ENCODE results near the gene IL1RAPL1.

IL1RAPL1 gene

DNA sequence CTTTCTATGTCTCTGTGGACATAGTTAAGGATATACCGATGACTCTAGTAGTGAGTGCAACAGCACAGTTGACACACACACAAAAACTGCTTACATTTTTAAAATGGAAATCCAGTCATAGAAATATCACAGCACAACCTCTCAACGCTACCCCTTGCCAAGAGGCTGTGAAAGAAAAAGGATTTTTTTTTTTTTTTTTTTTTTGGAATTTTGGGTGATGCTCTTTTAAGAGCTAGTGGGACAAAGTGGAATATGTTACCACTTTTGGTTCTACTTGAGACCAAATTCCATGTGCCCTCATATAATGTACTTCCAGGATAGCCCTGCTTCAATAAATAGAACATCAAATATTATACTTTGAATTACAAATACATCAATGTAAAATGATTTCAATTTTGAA is 1247.1 kb downstream of the IL1RAPL1 start:
- no peak for DNase-seq

DNA sequence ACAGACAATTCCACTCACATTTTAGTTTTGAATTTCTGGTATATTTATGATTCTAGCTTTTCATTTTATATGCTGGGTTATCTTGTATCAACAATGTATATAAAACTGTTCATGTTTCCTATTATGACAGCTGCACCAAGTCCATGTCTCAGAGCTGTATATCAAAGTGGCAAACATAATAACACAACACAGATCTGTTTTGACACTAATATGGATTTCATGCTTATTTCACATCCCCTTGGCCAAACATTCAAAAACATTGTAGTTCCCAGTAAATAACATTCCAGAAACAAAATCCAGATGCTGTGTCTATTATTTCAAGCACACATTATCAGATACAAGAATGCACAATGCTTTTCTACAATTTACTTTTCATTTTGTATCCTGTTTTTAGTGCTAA is 1247.5 kb downstream of the IL1RAPL1 start:
- no peak for DNase-seq

DNA sequence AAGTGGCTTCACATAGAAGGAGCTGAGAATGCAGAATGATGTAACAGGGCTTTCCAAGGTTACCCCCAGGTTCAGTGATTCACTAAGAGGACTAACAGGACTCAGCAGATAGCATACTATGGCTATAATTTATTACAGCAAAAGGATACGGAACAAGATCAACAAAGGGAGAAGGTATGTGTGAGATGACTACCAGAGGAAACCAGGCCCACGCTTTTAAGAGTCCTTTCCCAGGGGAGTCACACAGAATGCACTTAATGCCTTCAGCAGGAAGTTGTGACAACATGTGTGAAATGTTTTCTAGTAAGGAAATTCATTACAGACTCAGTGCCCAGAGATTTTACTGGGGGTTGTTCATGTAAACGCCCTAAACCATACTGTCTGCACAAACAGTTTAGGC is 1254.5 kb downstream of the IL1RAPL1 start:
- no peak for DNase-seq

DNA sequence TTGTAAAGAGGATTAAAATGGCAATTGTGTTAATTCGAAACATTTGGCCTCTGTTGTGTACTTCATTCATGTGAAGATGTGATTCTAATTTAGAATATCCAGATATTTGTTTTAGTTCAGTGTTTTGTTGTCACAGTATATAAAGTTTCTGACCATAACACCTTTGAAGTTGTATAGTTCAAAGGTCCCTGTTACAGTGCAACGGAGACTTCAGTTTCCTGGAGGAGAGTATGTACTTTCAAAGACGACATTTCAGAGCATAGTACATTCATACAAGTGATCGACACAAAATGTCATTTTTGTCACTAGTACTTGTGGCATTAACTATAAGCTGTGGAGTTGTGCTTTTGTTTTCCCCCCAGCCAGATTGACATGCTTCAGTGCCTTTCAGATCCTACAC is 1255.3 kb downstream of the IL1RAPL1 start:
- no peak for DNase-seq

DNA sequence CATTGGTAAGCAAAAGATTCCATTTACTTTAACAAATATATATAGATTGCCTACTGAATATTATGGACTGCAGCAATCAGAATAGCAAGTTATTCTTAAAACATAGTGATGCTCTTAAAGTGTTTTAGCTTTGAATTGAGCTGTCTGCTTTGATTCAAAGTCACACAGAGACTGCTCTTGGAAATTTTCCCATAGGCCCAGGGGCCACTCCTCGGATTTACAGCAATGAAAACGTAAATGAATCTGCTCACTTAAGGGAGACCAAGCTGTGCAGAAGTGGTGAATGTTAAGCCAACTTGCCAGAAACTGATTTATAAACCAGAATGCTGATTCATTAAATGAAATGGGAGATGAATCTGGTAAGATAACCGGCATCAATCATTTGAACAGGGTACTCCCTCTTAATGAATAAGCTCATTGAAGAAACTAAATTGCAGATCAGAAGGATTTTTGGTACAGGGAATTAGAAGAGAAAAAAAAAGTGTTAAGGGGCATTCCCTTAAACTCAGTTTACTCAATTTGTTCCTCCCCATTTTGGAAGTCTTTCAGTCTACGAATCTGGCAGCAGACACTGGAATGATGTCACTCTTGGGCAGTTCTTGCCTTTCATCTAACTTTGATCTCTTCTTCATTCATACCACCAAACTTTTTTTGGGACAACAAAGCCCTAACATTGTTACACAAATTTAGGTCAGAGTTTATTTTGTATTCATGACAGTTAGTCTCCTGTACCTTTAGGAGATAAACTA is 1264.8 kb downstream of the IL1RAPL1 start:
- no peak for DNase-seq

DNA sequence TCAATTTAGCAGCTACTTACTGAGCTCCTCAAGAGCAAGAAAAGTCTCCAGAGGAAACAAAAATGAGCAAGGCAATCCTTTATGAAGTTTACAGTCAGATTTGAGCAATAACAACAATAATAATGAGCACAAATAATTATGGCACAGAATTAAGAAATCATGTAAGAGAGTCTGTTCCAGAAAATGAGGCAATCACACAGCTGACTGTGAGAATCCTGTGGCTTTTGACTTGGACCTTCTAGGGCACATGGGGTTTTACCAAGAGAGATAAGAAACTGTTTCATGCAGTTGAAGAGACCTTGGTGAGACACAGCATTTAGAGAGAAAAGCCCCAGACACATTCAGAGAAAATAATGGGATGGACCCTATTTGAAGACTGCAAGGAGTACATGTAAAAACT is 1265.5 kb downstream of the IL1RAPL1 start:
- DNase-seq = no peak

DNA sequence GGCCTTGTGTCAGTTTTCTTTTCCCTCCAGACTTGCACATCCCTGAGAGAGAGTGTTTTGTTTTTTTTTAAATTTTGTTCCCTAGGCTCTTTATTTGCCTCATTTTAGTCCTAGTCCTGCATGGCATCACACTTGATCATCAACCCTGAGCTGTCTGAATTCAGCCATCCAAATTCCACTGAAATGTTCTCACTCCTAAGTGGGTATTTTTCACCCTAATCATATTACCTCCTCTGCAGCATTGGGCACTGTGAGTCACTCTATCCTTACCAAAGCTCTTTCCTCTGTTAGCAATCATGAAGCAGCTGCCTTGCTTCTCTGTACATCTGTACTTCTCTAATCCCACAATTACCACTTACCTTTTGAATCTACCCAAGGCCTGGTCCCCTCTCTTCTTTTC is 1271.5 kb downstream of the IL1RAPL1 start:
- no peak for DNase-seq

DNA sequence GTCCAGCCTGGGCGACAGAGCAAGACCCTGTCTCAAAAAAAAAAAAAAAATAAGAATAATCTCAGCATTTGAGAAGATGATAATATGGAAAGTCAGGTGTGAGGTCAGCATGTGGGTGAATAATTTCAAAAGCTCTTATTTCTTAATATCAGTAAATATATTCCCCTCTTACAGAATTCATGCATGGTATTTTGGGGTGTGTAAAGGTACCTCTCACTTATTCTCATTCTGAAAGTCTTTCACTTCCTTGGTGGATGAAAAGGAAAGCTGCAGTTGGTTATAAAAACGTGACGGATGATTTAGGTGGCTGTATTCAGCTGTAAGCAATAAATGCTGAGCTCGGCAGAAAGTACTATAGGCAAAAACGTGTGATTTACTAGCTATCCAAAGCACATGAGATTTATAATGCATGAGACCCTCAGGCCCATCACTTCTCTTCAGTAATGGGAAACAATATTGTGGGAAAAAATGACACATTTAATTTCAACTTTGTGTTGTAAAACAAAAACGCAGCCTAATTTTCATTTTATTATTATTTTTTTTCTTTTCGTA is 1275.0 kb downstream of the IL1RAPL1 start:
- no peak for DNase-seq

DNA sequence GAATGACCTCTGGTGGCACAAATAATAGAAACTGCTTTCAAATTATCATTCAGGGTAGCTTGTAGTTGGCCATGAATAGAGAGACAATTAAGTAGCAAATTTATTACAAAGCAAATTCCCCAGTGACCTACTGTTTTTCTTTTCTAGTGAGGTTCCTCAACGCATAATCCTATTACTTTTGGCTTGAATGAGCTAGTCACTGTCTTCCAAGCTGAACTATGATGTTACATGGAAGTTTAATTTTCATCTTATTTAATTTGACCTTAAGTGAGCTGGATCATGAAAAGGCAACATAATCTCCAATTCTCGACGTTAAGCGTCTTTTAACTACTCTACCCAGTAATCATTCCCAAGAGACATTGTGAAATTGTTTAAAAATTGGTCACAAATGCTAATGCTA is 1280.7 kb downstream of the IL1RAPL1 start:
- no peak for DNase-seq

DNA sequence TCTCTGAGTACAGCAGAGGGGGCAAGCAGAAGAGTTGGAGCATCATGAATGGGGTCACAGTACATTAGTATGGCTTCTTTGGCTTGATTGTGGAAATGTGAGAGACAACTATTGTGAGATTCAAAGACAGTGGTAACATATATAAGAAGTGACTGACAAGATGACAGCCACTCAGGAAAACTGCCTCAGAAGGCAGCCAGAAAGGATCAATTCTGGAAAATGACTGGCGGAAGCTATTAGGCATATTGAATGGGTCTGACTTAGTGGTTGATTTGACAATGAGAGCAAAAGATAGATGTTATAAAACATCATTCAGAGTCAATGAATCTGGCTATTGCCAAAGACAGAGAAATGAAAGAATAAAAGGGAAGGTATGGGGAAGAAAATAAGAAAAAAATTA is 1282.6 kb downstream of the IL1RAPL1 start:
- DNase-seq = no peak

DNA sequence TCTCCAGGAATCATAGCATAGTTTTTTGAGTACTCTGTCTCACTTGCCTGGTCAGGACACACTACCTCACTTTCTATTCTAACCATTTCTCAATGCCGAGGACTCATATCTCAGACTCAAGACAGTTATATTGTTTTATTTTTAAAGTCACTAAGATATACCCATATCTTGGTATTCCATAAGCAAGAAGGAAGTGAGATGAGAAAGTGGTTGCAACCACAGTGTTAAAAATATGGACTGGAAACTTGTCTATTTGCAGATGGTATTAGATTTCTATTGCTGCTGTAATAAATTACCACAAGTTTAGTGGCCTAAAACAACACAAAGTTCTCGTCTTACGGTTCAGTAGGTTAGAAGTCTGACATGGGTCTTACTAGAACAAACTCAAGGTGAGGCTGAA is 1283.4 kb downstream of the IL1RAPL1 start:
- DNase-seq = no peak

DNA sequence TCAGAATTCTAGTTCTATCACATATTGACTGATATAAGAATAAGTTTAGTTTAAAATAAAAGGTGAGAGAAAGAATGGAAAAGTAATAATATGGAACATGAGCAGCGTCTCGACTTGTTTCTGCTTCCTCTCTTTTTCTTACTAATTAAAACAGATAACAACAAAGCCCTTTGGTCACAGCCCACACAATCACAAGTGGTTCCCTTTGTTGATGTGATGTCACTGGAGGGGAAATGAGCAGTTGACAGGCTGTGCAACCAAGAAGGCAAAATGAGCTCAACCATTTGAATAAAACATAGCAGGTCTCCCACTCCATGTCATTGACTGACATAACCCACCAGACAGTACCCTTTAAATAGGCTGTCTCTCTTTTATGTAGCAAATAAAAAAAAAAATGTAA is 1285.6 kb downstream of the IL1RAPL1 start:
- DNase-seq = no peak

DNA sequence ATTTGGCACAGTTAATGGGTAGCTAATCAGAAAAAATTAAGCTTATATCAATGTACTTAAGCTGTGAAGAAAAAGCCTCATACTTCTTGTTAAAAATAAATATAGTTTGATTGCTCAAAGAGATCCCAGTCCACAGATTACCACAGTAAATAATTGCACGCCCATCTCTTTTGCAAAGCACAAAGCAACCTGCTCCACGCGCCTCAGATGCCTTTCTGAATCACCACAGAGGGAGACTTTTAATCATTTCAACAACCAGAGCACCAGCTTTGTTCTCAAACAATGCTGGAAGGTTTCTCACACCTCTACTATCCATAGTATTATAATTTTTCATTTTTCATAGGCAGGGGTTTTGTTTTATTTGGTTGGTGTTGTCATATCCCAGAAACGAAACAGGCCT is 1289.5 kb downstream of the IL1RAPL1 start:
- no peak for DNase-seq

DNA sequence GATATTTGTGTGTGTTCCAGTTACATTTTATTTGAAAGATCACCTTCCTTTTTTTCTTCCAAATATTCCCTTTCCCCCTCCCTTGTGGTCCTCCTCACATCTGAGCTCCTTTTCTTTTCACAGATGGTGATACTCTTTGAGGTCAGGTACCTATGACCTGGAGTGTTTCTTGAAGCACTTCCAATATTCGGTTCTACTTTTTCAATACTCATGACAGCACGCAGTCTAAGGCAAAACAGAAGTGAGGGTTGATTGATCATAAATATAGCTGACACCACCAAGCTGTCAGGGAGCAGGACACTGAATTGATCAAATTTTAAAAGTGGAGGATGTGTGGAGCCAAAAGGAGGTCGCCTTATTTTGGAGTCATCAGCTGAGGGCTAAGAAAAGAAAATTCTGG is 1293.7 kb downstream of the IL1RAPL1 start:
- no peak for DNase-seq

DNA sequence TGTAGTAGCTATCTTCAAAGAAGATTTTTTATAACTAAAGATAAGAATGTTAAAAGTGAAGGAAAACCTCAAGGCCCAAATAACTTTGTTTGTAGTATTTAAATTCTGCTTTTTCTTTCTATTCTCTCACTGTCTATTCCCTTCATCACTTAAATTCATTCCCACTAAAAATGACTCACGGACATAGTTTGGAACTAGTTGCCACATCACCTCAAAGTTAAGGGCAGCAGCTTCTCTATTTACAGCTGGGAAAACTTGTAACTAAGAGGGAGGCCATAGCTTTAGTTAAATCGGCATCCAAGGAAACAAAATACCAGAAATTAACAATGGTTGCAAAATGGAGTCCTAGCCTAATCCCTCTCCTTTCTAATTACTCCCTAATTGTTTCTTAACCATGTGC is 1302.8 kb downstream of the IL1RAPL1 start:
- no peak for DNase-seq

DNA sequence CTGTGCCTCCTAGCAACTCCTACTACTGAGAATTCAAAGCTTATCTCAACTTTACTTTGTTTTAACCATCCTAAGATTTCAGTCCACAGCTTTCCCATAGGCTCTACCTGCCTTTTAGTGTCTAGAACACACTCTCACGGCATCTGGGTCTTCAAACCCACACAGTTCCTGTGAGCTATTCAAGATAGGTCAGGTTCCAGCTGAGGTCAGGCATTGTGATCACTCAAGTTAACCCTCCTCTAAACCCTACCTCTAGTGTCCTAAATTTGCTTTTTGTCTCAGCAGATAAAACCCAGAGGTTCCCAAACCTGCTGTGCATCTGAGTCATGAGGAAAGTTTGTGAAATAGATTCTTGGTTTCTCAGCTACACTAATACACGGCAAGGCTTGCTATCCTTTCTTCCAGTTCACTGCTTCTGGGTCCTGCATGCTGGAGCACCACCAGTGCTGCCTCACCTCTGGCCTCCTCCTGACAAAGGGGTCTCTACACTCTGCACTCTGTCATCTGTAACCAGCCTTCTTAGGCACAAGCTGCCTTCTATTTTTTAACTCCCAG is 1303.5 kb downstream of the IL1RAPL1 start:
- DNase-seq = no peak

DNA sequence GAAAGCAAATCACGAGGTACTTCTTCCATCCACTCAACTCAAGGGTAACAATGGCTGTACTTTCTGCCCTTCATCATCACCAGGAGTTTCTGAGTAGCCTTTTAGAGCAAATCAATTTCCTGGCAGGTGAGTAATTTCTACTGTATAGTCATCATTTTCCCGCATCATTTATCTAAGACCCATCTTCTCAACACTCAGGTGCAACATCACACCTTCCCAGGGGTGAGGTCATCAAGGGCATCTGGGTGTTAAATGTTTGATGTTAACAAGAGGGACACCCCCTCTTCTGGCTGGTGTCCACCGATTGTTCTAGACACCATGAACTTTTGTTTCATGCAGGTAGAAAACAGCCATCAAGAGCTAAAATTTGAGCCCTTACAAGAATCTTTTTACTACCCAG is 1314.8 kb downstream of the IL1RAPL1 start:
- DNase-seq = no peak

DNA sequence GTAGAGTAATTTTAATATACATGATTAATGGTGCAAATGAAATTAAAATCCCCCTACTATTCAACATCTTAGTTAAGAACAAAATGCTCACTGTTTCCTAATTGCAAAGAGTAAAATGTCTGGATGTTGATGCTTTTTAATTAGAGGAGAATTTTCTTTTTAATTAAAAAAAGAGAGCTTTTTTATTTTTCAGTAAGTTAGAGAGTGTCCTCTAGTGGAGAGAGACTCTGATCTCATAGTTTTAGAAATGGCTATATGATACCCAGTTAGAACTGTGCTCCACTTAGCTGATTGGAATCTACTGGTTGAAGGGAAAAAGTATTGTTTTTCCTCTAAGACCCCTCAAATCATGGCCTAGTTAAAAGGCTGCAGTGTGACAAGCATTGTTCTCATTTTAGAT is 1316.1 kb downstream of the IL1RAPL1 start:
- DNase-seq = no peak

DNA sequence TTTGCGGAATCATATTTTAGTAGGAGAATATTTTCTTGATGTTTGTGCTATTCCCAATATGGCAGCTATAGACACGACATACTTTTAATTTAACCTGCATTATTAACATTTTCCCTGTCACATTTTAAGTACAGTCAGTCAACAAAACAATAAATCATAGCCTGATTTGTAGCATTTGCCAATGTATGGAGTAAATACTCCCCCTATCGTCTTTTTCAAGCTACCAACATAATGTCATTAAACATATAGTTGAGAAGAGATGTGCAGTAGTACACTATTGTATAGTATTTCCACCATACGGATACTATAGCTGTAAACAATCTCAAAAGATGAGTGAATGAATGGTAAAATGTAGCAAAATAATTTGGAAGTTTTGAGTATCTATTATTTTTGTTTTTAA is 1324.4 kb downstream of the IL1RAPL1 start:
- no peak for DNase-seq

DNA sequence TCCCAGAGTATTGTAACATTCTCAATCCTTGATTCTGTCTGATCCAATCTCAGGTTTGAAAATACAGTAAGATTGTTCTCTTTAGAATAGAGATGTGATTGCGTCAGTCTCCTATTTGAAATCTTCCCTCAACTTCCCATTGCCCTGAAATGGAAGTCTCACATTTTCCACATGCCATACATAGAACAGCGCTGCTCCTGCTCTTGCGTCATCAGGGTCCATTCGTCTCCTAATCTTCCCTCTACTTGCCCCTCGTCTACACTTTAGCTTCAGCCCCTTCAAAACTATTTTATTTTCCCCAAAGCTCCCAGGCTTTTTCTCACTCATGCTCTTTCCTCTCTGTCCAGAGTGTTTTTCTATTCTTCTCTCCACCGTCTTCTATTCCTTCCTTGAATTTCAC is 1326.4 kb downstream of the IL1RAPL1 start:
- DNase-seq = no peak

DNA sequence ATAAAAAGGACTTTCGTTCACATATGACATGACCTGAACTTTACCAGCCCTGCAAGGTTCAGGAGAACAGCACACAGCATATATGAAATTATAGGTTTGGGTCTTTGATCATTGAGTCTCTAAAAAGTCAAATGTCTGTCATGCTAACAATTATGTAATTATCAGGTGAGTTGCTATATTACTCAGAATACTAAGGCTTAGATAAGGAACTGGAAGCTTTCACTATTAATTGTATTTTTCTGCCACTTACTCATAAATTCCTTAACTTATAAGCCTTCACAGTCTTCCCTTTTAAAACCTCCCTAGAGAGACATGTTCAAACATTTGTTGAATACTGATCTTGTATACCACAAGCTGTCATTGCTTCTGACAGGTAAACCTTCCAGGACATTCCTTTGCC is 1335.4 kb downstream of the IL1RAPL1 start:
- DNase-seq = no peak

DNA sequence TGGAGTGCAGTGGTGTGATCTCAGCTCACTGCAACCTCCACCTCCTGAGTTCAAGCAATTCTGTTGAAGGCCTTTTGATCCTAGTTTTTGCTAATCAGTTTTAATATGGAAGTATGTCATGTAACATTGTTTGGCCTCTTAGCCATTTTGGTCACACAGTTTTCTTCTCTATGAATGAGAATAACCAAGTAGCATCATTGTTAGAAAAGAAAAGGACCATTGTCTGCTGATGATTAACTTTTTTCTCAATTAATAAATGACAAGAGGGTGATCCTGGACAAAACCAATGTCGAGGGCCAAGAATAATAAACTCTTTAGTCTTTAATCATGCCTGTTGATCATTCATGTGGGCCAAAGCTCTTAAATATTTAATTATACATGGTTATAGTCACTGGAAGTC is 1338.8 kb downstream of the IL1RAPL1 start:
- no peak for DNase-seq

DNA sequence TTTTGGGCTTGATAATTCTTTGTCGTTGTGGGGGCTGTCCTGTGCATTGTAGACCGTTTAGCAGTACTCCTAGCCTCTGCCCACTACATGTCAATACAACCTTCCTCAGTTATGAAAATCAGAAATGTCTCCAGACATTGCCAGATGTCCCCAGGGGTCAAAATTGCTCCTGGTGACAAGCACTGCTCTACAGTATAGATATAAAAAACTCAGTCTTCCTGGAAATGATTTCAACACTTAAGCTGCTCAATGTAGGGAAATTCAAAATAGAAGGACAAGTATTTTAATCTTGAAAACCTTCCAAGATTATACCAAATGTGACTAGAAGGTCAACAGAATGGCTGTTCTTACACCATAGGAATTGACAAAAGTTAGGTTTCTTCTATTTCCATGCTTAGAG is 1339.4 kb downstream of the IL1RAPL1 start:
- DNase-seq = no peak

DNA sequence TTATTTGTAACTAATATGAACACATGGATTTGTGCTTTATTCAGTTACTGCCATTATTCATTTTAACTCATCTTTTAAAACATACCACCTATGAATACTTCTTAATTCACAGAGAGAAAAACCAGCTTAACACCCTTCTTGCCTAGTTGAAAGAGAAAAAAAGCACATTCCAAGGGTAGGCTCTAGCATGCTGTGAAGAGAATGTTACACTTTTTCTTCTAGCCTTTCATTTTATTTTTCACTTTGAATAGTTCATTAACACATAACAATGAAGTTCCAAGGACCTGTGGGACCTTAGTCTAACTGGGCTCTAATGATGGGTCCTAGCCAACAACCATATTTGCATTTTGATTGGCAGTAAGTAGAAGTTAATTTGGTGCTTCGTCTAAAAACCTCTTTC is 1348.2 kb downstream of the IL1RAPL1 start:
- DNase-seq = no peak

DNA sequence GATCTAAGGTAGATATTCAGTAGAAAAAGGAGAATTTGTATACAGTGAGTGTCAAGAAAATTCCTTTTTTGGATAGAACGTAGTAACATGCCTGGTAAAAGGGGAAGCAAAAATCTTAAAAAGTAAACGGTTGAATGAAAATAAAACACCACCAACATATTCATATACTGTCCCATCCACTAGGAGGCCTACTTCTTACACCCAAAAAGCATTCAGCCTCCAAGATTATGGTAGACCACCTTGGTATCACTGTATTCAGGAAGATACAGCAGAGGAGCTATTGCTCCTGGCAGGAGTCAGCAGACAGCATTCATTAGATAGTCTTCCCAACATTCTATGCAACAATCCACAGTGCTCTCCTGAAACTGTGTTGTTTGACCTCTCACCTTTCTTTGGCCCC is 1353.5 kb downstream of the IL1RAPL1 start:
- DNase-seq = no peak
